Adrenal gland (tissue), 5 donors: Measurements from ENCODE around the gene SLC5A4.

ENCODE experiments used
- CTCF ChIP-seq, 6 experiments: fragments of 450-650 bp in 4 of 6; fragments of 200-600 bp in 2 of 6; sonication (generic) in 1 of 6; IDR thresholded peaks; 1 replicate in 5 of 6; 2 replicates in 1 of 6; pipeline versions ENCODE4 v1.5.1 to v1.8.0; 2016 to 2021; ENCODE audit warnings: antibody characterized with exemption in 6 of 6, mild to moderate bottlenecking in 2 of 6, moderate library complexity in 1 of 6
- POLR2A ChIP-seq, 2 donors: fragments of 450-650 bp; IDR thresholded peaks; one replicate each; pipeline ENCODE4 v1.6.1; 2017; ENCODE audit warnings: antibody characterized with exemption in 2 of 2, mild to moderate bottlenecking in 2 of 2, moderate library complexity in 1 of 2
- donor health status: DM: no; HTN: no; CAD: no.

- TF ChIP-seq POLR2A (IDR thresholded peaks at IDR 0.05) (no peak), CTCF (IDR thresholded peaks at IDR 0.05) (no peak)
These were observed 18.2 kb downstream of the SLC5A4 start for GRCh38 chr22:32236970-32237369.
